ENCODE measurements around the gene ZW10.
"Not testable (repeated sequence)": the region's sequence is repeated elsewhere in the genome, so short reads cannot be mapped to it uniquely, and the experiment has no call there.

Gene ZW10

DNA sequence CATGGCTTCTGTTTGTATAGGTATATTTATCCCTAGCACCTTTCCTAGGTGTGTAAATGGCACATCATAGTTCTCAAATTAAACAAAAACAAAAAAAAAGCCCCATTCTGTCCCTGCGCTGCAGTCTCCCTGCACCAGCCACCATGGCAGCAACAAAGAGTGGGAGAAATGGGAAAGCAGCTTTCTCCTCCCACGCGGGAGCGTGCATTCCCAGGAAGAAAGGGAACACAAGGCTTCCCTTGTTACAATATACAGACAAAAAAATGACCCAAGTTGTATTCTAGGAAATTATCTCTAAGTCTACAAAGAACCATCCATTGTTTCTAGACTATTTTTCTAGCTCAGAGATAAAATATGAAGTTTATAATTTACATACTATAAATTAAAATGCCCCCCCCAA is 51.3 kb downstream of the ZW10 start:
- Histone ChIP-seq H3K9me3 (ENCODE audit: low read length) (no peaks in the 10 kb centered on the region), H3K9ac (ENCODE audit: low read length) (no peak overlapping the region), H3K27ac (ENCODE audit: low read depth, low read length) (no peak overlapping the region), H3K27me3 (ENCODE audit: control insufficient read depth in 1 of 2, insufficient read depth in 2 of 2, low read length in 2 of 2) (no peaks in the 10 kb centered on the region), H3K4me1 (ENCODE audit: insufficient read depth, low read length) (peaks cover 13% of the 10 kb centered on the region), H3K36me3 (ENCODE audit: insufficient read depth, low read length) (no peaks in the 10 kb centered on the region), H3K4me3 (ENCODE audit: low read depth in 1 of 2, low read length in 2 of 2) (no peak overlapping the region)

- H3K9ac ChIP-seq (ENCODE audit: low read length) = no peak overlapping the region
- H3K4me1 ChIP-seq (ENCODE audit: insufficient read depth, low read length) = peaks cover 13% of the 10 kb centered on the region
- H3K36me3 ChIP-seq (ENCODE audit: insufficient read depth, low read length) = no peaks in the 10 kb centered on the region
- H3K27me3 ChIP-seq (ENCODE audit: control insufficient read depth in 1 of 2, insufficient read depth in 2 of 2, low read length in 2 of 2) = no peaks in the 10 kb centered on the region
- no peak overlapping the region for H3K4me3 ChIP-seq (ENCODE audit: low read depth in 1 of 2, low read length in 2 of 2)
- no peak overlapping the region for H3K27ac ChIP-seq (ENCODE audit: low read depth, low read length)
- no peaks in the 10 kb centered on the region for H3K9me3 ChIP-seq (ENCODE audit: low read length)
Observed at GRCh38 chr11:113721462-113722066, 51.9 kb downstream of the ZW10 start.

- not testable (repeated sequence) for H3K4me3 ChIP-seq (ENCODE audit: low read depth in 1 of 2, low read length in 2 of 2); H3K36me3 ChIP-seq (ENCODE audit: insufficient read depth, low read length); H3K9ac ChIP-seq (ENCODE audit: low read length); H3K9me3 ChIP-seq (ENCODE audit: low read length); H3K27ac ChIP-seq (ENCODE audit: low read depth, low read length); H3K27me3 ChIP-seq (ENCODE audit: control insufficient read depth in 1 of 2, insufficient read depth in 2 of 2, low read length in 2 of 2)
- peaks cover 13% of the 10 kb centered on the region for H3K4me1 ChIP-seq (ENCODE audit: insufficient read depth, low read length)
Observed at GRCh38 chr11:113720478-113720877, 53.0 kb downstream of the ZW10 start.

- H3K4me1 ChIP-seq (ENCODE audit: insufficient read depth, low read length) = no peaks in the 10 kb centered on the region
- H3K9ac ChIP-seq (ENCODE audit: low read length) = no peak overlapping the region
- H3K27ac ChIP-seq (ENCODE audit: low read depth, low read length) = no peak overlapping the region
- H3K9me3 ChIP-seq (ENCODE audit: low read length) = no peaks in the 10 kb centered on the region
- H3K36me3 ChIP-seq (ENCODE audit: insufficient read depth, low read length) = no peaks in the 10 kb centered on the region
- no peaks in the 10 kb centered on the region for H3K27me3 ChIP-seq (ENCODE audit: control insufficient read depth in 1 of 2, insufficient read depth in 2 of 2, low read length in 2 of 2)
- H3K4me3 ChIP-seq (ENCODE audit: low read depth in 1 of 2, low read length in 2 of 2) = no peak overlapping the region
Observed at GRCh38 chr11:113715882-113716625, 57.4 kb downstream of the ZW10 start.

DNA sequence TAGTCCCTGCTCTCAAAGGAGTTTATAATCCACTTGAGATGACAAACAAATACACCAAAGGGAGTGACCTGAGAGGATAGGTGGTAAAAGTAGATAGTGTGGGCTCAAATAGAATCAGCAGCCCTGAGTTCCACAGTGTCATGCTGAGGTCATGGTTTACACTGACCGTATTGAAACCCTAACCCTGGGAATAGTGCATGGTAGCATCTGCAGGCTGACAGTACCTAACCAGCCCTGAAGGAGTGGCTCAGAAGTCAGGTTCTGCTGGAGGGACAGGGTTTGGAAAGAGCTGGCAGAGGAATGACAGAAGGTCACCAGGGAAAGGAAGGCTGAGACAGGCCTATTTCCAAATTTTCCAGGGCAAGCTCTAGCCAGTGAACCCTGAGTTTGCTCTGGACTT is 58.2 kb downstream of the ZW10 start:
- Histone ChIP-seq H3K27ac (ENCODE audit: low read depth, low read length) (no peak overlapping the region), H3K27me3 (ENCODE audit: control insufficient read depth in 1 of 2, insufficient read depth in 2 of 2, low read length in 2 of 2) (no peaks in the 10 kb centered on the region), H3K36me3 (ENCODE audit: insufficient read depth, low read length) (no peaks in the 10 kb centered on the region), H3K4me3 (ENCODE audit: low read depth in 1 of 2, low read length in 2 of 2) (no peak overlapping the region), H3K9me3 (ENCODE audit: low read length) (no peaks in the 10 kb centered on the region), H3K4me1 (ENCODE audit: insufficient read depth, low read length) (no peaks in the 10 kb centered on the region), H3K9ac (ENCODE audit: low read length) (no peak overlapping the region)

DNA sequence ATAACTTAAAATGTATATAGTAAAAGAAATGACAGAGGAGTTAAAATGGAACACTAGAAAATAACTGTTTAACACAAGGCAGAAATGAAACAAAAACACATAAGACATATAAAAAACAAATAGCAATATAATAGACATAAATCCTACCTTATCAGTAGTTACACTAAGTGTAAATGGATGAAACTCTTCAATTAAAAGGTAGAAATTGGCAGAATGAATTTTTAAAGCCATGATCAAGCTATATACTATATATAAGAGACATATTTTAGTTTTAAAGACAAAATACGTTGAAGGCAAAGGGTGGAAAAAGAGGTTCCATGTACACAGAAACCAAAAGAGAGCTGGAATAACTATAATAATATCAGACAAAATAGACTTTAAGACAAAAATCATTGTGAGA is 62.5 kb downstream of the ZW10 start:
- Histone ChIP-seq H3K4me1 (ENCODE audit: insufficient read depth, low read length) (no peaks in the 10 kb centered on the region), H3K27me3 (ENCODE audit: control insufficient read depth in 1 of 2, insufficient read depth in 2 of 2, low read length in 2 of 2) (no peaks in the 10 kb centered on the region), H3K36me3 (ENCODE audit: insufficient read depth, low read length) (no peaks in the 10 kb centered on the region), H3K9me3 (ENCODE audit: low read length) (no peaks in the 10 kb centered on the region), H3K4me3 (ENCODE audit: low read depth in 1 of 2, low read length in 2 of 2) (no peak overlapping the region), H3K9ac (ENCODE audit: low read length) (no peak overlapping the region), H3K27ac (ENCODE audit: low read depth, low read length) (no peak overlapping the region)

GRCh38 chr11:113705871-113706655 is 67.4 kb downstream of the ZW10 start, which contains the start of gene TMPRSS5:
Gene TMPRSS5 (minus strand): TSS chr11:113706308. CDS start chr11:113706224, 84 bp downstream.
- Histone ChIP-seq H3K36me3 (ENCODE audit: insufficient read depth, low read length) (no peaks in the 10 kb centered on the region), H3K4me1 (ENCODE audit: insufficient read depth, low read length) (no peaks in the 10 kb centered on the region), H3K4me3 (ENCODE audit: low read depth in 1 of 2, low read length in 2 of 2) (no peak within 1 kb of the TSS), H3K9me3 (ENCODE audit: low read length) (no peaks in the 10 kb centered on the region), H3K9ac (ENCODE audit: low read length) (no peak within 1 kb of the TSS), H3K27me3 (ENCODE audit: control insufficient read depth in 1 of 2, insufficient read depth in 2 of 2, low read length in 2 of 2) (no peaks in the 10 kb centered on the region), H3K27ac (ENCODE audit: low read depth, low read length) (no peak within 1 kb of the TSS)

- H3K27ac ChIP-seq (ENCODE audit: low read depth, low read length); H3K4me1 ChIP-seq (ENCODE audit: insufficient read depth, low read length); H3K4me3 ChIP-seq (ENCODE audit: low read depth in 1 of 2, low read length in 2 of 2); H3K36me3 ChIP-seq (ENCODE audit: insufficient read depth, low read length); H3K9ac ChIP-seq (ENCODE audit: low read length); H3K9me3 ChIP-seq (ENCODE audit: low read length); H3K27me3 ChIP-seq (ENCODE audit: control insufficient read depth in 1 of 2, insufficient read depth in 2 of 2, low read length in 2 of 2): not testable (repeated sequence)
Observed at GRCh38 chr11:113703551-113703950, 69.9 kb downstream of the ZW10 start.

GRCh38 chr11:113701491-113701890 is 72.0 kb downstream of the ZW10 start:
- H3K27me3 ChIP-seq (ENCODE audit: control insufficient read depth in 1 of 2, insufficient read depth in 2 of 2, low read length in 2 of 2) = no peaks in the 10 kb centered on the region
- no peaks in the 10 kb centered on the region for H3K4me1 ChIP-seq (ENCODE audit: insufficient read depth, low read length)
- H3K9me3 ChIP-seq (ENCODE audit: low read length) = no peaks in the 10 kb centered on the region
- H3K4me3 ChIP-seq (ENCODE audit: low read depth in 1 of 2, low read length in 2 of 2) = no peak overlapping the region
- no peak overlapping the region for H3K27ac ChIP-seq (ENCODE audit: low read depth, low read length)
- no peak overlapping the region for H3K9ac ChIP-seq (ENCODE audit: low read length)
- H3K36me3 ChIP-seq (ENCODE audit: insufficient read depth, low read length) = no peaks in the 10 kb centered on the region

GRCh38 chr11:113698515-113698914 is 75.0 kb downstream of the ZW10 start:
- Histone ChIP-seq H3K27me3 (ENCODE audit: control insufficient read depth in 1 of 2, insufficient read depth in 2 of 2, low read length in 2 of 2) (no peaks in the 10 kb centered on the region), H3K27ac (ENCODE audit: low read depth, low read length) (no peak overlapping the region), H3K36me3 (ENCODE audit: insufficient read depth, low read length) (no peaks in the 10 kb centered on the region), H3K9ac (ENCODE audit: low read length) (no peak overlapping the region), H3K9me3 (ENCODE audit: low read length) (no peaks in the 10 kb centered on the region), H3K4me3 (ENCODE audit: low read depth in 1 of 2, low read length in 2 of 2) (no peak overlapping the region), H3K4me1 (ENCODE audit: insufficient read depth, low read length) (no peaks in the 10 kb centered on the region)

- Histone ChIP-seq H3K27ac (ENCODE audit: low read depth, low read length) (no peak overlapping the region), H3K4me1 (ENCODE audit: insufficient read depth, low read length) (no peaks in the 10 kb centered on the region), H3K9me3 (ENCODE audit: low read length) (no peaks in the 10 kb centered on the region), H3K4me3 (ENCODE audit: low read depth in 1 of 2, low read length in 2 of 2) (no peak overlapping the region), H3K36me3 (ENCODE audit: insufficient read depth, low read length) (no peaks in the 10 kb centered on the region), H3K27me3 (ENCODE audit: control insufficient read depth in 1 of 2, insufficient read depth in 2 of 2, low read length in 2 of 2) (no peaks in the 10 kb centered on the region), H3K9ac (ENCODE audit: low read length) (no peak overlapping the region)
Observed at GRCh38 chr11:113697756-113698407, 75.6 kb downstream of the ZW10 start.

Measured in muscle layer of colon (tissue), 2 donors.